Liver (tissue), 9 donors: ENCODE measurements around the gene TSC1. TPM values are rescaled to one million over a fixed set of nuclear protein-coding genes. Genes with fewer than 3 reads are reported as not detected.

Experiments used
- DNase-seq: peaks from one replicate; pipeline ENCODE4 v3.0.0-alpha.2; 2017; ENCODE audit warnings: low spot score
- H3K27ac ChIP-seq, 2 donors: one replicate each; pipeline ENCODE4 v1.7.0; 2013; ENCODE audit warnings: inconsistent platforms in 2 of 2, low read length in 2 of 2, control low read depth in 1 of 2, low read depth in 1 of 2, mild to moderate bottlenecking in 1 of 2
- H3K27me3 ChIP-seq, 4 donors: one replicate each; pipeline versions ENCODE4 v1.6.1 to v1.7.0; 2013; ENCODE audit warnings: low read length in 3 of 4, inconsistent platforms in 1 of 4, mild to moderate bottlenecking in 1 of 4, moderate library complexity in 1 of 4; ENCODE audit not compliant: control insufficient read depth in 4 of 4, insufficient read depth in 4 of 4
- H3K36me3 ChIP-seq, 4 donors: one replicate each; pipeline versions ENCODE4 v1.6.1 to v1.7.0; 2013; ENCODE audit warnings: low read length in 3 of 4, mild to moderate bottlenecking in 3 of 4, low read depth in 1 of 4, moderate library complexity in 1 of 4; ENCODE audit not compliant: control insufficient read depth in 4 of 4, insufficient read depth in 3 of 4
- H3K4me1 ChIP-seq, 4 donors: one replicate each; pipeline versions ENCODE4 v1.6.1 to v1.7.0; 2013; ENCODE audit warnings: low read length in 3 of 4, mild to moderate bottlenecking in 3 of 4, moderate library complexity in 1 of 4; ENCODE audit not compliant: control insufficient read depth in 4 of 4, insufficient read depth in 4 of 4
- H3K4me3 ChIP-seq, 3 donors: one replicate each; pipeline versions ENCODE4 v1.6.1 to v1.7.0; 2013; ENCODE audit warnings: low read length in 3 of 3, control low read depth in 1 of 3, low read depth in 1 of 3, mild to moderate bottlenecking in 1 of 3
- H3K9ac ChIP-seq, 2 donors: one replicate each; pipeline ENCODE4 v1.7.0; 2013; ENCODE audit warnings: low read length in 2 of 2, mild to moderate bottlenecking in 2 of 2, moderate library complexity in 2 of 2, control low read depth in 1 of 2, low read depth in 1 of 2
- H3K9me3 ChIP-seq, 4 donors: one replicate each; pipeline versions ENCODE4 v1.6.1 to v1.7.0; 2013; ENCODE audit warnings: low read length in 3 of 4; ENCODE audit not compliant: control insufficient read depth in 4 of 4
- EGR1 ChIP-seq, 2 donors: IDR thresholded peaks; 2 replicates each; pipeline ENCODE4 v1.6.1; 2016 to 2018; ENCODE audit warnings: antibody characterized with exemption in 2 of 2, low read depth in 2 of 2
- FOXA2 ChIP-seq: IDR thresholded peaks from 2 replicates; pipeline ENCODE4 v1.6.1; 2016; ENCODE audit warnings: antibody characterized with exemption
- GABPA ChIP-seq, 2 donors: IDR thresholded peaks in 1 of 2; conservative IDR thresholded peaks in 1 of 2; 2 replicates each; pipeline ENCODE4 v1.6.1; 2016; ENCODE audit warnings: antibody characterized with exemption in 2 of 2, mild to moderate bottlenecking in 1 of 2, moderate library complexity in 1 of 2
- HNF4A ChIP-seq, 2 donors: conservative IDR thresholded peaks; 2 replicates each; pipeline ENCODE4 v1.6.1; 2016; ENCODE audit warnings: antibody characterized with exemption in 2 of 2, mild to moderate bottlenecking in 2 of 2
- HNF4G ChIP-seq: IDR thresholded peaks from 2 replicates; pipeline ENCODE4 v1.6.1; 2016; ENCODE audit warnings: antibody characterized with exemption
- JUND ChIP-seq, 2 donors: IDR thresholded peaks; 2 replicates each; pipeline ENCODE4 v1.6.1; 2016; ENCODE audit warnings: antibody characterized with exemption in 2 of 2
- NR2F2 ChIP-seq: IDR thresholded peaks from 2 replicates; pipeline ENCODE4 v1.6.1; 2016; ENCODE audit warnings: antibody characterized with exemption
- RAD21 ChIP-seq, 2 donors: IDR thresholded peaks; 2 replicates each; pipeline ENCODE4 v1.6.1; 2016; ENCODE audit warnings: antibody characterized with exemption in 2 of 2, mild to moderate bottlenecking in 2 of 2
- RXRA ChIP-seq, 2 donors: IDR thresholded peaks; 2 replicates each; pipeline ENCODE4 v1.6.1; 2017 to 2018; ENCODE audit warnings: antibody characterized with exemption in 2 of 2, mild to moderate bottlenecking in 1 of 2
- SP1 ChIP-seq: IDR thresholded peaks from 2 replicates; pipeline ENCODE4 v1.6.1; 2018; ENCODE audit warnings: antibody characterized with exemption, mild to moderate bottlenecking
- TAF1 ChIP-seq: conservative IDR thresholded peaks from 2 replicates; pipeline ENCODE4 v1.6.1; 2016; ENCODE audit warnings: antibody characterized with exemption, mild to moderate bottlenecking
- YY1 ChIP-seq: IDR thresholded peaks from 2 replicates; pipeline ENCODE4 v1.6.1; 2016; ENCODE audit warnings: antibody characterized with exemption, mild to moderate bottlenecking
- ZBTB33 ChIP-seq: IDR thresholded peaks from 2 replicates; pipeline ENCODE4 v1.6.1; 2016; ENCODE audit warnings: antibody characterized with exemption
- WGBS: extraction: QIAGEN DNeasy Blood & Tissue Kit; methylation state at CpG from one replicate; pipeline ENCODE4 v1.1.7; 2013; 5-methylcytosine and 5-hydroxymethylcytosine counted together
- polyA plus RNA-seq, 2 donors: library from polyadenylated mRNA; stranded (reverse) in 1 of 2; unstranded in 1 of 2; fragments of 200-250 nt in 1 of 2; fragments of >200 nt in 1 of 2; fragmentation: Nextera tagmentation in 1 of 2; extraction: Ambion mirVana in 1 of 2; gene quantifications; one replicate each; pipeline versions ENCODE4 v1.2.1 to v1.2.3, GENCODE V29; 2013 to 2015
- total RNA-seq, 2 donors: library from RNA; depleted of rRNA; stranded (reverse); fragments of >200 nt; gene quantifications; one replicate each; pipeline ENCODE4 v1.2.3, GENCODE V29; 2014
- TF ChIP-seq, protein P1 (sequence below): IDR thresholded peaks from 2 replicates; pipeline ENCODE4 v1.6.1; 2016; ENCODE audit warnings: antibody characterized with exemption, mild to moderate bottlenecking
- TF ChIP-seq, protein P2 (sequence below): IDR thresholded peaks from 2 replicates; pipeline ENCODE4 v1.6.1; 2016; ENCODE audit warnings: antibody characterized with exemption
- TF ChIP-seq, protein P3 (sequence below): fragments of 150-350 bp; IDR thresholded peaks from 2 replicates; pipeline ENCODE4 v1.5.1; 2017; ENCODE audit warnings: improper control_type of control experiment, low read depth, low read length; ENCODE audit not compliant: missing input control
- TF ChIP-seq, protein P4 (sequence below): IDR thresholded peaks from 2 replicates; pipeline ENCODE4 v1.6.1; 2016; ENCODE audit warnings: antibody characterized with exemption
- donor health status: healthy.
- donor health status: healthy.
- donor health status: healthy.
- donor health status: healthy.
- donor health status: healthy.

TSC1 gene
- total and polyA plus RNA-seq, 4 donors = 4.6 to 33.5 (median 15.6) TPM

GRCh38 chr9:132888151-132888550 is 56.3 kb downstream of the TSC1 start (continued):
- TF ChIP-seq ZBTB33 = no peak

- no peaks in the 10 kb centered on the region for H3K9me3 ChIP-seq
- TF ChIP-seq, protein P1, sequence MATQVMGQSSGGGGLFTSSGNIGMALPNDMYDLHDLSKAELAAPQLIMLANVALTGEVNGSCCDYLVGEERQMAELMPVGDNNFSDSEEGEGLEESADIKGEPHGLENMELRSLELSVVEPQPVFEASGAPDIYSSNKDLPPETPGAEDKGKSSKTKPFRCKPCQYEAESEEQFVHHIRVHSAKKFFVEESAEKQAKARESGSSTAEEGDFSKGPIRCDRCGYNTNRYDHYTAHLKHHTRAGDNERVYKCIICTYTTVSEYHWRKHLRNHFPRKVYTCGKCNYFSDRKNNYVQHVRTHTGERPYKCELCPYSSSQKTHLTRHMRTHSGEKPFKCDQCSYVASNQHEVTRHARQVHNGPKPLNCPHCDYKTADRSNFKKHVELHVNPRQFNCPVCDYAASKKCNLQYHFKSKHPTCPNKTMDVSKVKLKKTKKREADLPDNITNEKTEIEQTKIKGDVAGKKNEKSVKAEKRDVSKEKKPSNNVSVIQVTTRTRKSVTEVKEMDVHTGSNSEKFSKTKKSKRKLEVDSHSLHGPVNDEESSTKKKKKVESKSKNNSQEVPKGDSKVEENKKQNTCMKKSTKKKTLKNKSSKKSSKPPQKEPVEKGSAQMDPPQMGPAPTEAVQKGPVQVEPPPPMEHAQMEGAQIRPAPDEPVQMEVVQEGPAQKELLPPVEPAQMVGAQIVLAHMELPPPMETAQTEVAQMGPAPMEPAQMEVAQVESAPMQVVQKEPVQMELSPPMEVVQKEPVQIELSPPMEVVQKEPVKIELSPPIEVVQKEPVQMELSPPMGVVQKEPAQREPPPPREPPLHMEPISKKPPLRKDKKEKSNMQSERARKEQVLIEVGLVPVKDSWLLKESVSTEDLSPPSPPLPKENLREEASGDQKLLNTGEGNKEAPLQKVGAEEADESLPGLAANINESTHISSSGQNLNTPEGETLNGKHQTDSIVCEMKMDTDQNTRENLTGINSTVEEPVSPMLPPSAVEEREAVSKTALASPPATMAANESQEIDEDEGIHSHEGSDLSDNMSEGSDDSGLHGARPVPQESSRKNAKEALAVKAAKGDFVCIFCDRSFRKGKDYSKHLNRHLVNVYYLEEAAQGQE = no peak
- TF ChIP-seq, protein P2, sequence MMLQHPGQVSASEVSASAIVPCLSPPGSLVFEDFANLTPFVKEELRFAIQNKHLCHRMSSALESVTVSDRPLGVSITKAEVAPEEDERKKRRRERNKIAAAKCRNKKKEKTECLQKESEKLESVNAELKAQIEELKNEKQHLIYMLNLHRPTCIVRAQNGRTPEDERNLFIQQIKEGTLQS = no peak
- TF ChIP-seq TAF1 = no peak
- no peak for TF ChIP-seq JUND (IDR thresholded peaks at IDR 0.05)
- no peak for TF ChIP-seq RAD21 (IDR thresholded peaks at IDR 0.05)
- no peak for TF ChIP-seq FOXA2
- TF ChIP-seq RXRA (IDR thresholded peaks at IDR 0.05) = no peak
- TF ChIP-seq NR2F2 = no peak
- no peak for TF ChIP-seq YY1
- no peak for TF ChIP-seq HNF4A (conservative IDR thresholded peaks at IDR 0.05)
- peaks cover 0 to 4% (median 1%) of the 10 kb centered on the region in 4 donors for H3K36me3 ChIP-seq
- no peak for DNase-seq
- no peak overlapping the region for H3K9ac ChIP-seq
- WGBS = 93% methylated on average over 18 of the region's 18 CpGs
- H3K4me1 ChIP-seq = no peaks in the 10 kb centered on the region
- no peak overlapping the region for H3K4me3 ChIP-seq
- H3K27ac ChIP-seq = no peak overlapping the region
- H3K27me3 ChIP-seq = no peaks in the 10 kb centered on the region
Observed at GRCh38 chr9:132887181-132888120, 57.0 kb downstream of the TSC1 start.

DNA sequence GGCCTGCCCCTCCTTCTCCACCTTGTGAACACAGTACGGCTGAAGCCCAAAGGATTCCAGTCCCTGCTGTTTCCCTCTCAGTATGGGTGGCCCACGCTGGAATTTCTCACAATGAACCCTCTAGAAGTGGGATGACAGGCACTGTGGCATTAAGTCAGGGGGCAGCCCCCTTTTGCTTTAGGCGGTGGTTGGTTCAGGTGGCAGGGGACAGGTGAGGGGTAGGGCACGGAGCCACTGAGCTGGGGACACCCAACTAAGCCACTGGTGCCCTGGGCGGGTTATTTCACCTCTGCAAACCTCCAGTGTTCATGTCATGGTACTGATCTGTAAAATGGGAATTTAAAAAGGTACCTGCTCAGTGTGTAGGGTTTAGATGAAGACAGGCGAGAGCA is 58.1 kb downstream of the TSC1 start:
- TF ChIP-seq ZBTB33 (no peak), SP1 (no peak), FOXA2 (no peak), JUND (IDR thresholded peaks at IDR 0.05) (no peak), HNF4A (conservative IDR thresholded peaks at IDR 0.05) (no peak), HNF4G (no peak), EGR1 (IDR thresholded peaks at IDR 0.05; ENCODE audit: low read depth in 2 of 2) (no peak), TAF1 (no peak), GABPA (IDR thresholded peaks at IDR 0.05 in 1 of 2, conservative IDR thresholded peaks at IDR 0.05 in 1 of 2) (no peak), NR2F2 (no peak)
- TF ChIP-seq, protein P2 = no peak
- TF ChIP-seq, protein P3, sequence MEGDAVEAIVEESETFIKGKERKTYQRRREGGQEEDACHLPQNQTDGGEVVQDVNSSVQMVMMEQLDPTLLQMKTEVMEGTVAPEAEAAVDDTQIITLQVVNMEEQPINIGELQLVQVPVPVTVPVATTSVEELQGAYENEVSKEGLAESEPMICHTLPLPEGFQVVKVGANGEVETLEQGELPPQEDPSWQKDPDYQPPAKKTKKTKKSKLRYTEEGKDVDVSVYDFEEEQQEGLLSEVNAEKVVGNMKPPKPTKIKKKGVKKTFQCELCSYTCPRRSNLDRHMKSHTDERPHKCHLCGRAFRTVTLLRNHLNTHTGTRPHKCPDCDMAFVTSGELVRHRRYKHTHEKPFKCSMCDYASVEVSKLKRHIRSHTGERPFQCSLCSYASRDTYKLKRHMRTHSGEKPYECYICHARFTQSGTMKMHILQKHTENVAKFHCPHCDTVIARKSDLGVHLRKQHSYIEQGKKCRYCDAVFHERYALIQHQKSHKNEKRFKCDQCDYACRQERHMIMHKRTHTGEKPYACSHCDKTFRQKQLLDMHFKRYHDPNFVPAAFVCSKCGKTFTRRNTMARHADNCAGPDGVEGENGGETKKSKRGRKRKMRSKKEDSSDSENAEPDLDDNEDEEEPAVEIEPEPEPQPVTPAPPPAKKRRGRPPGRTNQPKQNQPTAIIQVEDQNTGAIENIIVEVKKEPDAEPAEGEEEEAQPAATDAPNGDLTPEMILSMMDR = no peak
- TF ChIP-seq, protein P4, sequence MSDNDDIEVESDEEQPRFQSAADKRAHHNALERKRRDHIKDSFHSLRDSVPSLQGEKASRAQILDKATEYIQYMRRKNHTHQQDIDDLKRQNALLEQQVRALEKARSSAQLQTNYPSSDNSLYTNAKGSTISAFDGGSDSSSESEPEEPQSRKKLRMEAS = no peak
- no peak overlapping the region for H3K9ac ChIP-seq
- DNase-seq = no peak
- no peaks in the 10 kb centered on the region for H3K9me3 ChIP-seq
- no peaks in the 10 kb centered on the region for H3K4me1 ChIP-seq
- no peaks in the 10 kb centered on the region for H3K27me3 ChIP-seq
- WGBS = 96% methylated on average over 6 of the region's 6 CpGs
- H3K4me3 ChIP-seq = no peak overlapping the region
- no peak overlapping the region for H3K27ac ChIP-seq
- H3K36me3 ChIP-seq = no peaks in the 10 kb centered on the region
